ENCODE data around the gene SLC38A4. TPM values are rescaled to one million over a fixed set of nuclear protein-coding genes. Genes with fewer than 3 reads are reported as not detected.
"Not testable (repeated sequence)": the region's sequence is repeated elsewhere in the genome, so short reads cannot be mapped to it uniquely, and the experiment has no call there.

Gene SLC38A4
- total RNA-seq, 3 donors from 2014 or later (not counting 1 experiment from before 2014, with no cell fraction given): not detected

DNA sequence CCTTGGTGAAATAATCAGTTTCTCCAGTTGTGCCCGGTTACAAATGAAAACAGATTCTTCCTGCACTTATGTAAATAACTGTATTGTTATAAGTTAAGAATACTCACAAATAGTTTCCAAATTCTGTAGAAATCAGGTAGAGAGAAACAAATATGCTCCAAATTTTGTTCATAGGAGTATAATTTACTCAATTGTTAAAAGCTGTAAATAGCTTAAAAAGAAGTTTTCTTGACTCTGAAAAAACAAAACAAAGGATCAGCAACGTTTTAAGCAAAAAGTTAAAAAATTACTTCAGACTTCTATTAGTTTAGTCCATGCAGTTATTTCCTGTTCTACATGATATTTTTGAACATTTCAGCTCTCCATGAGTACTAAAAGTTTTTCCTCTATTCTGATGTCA lies 30.0 kb upstream of the SLC38A4 start:
- no peak overlapping the region for H3K27ac ChIP-seq (ENCODE audit: low read length)
- no peak for DNase-seq
- TF ChIP-seq, protein P1, sequence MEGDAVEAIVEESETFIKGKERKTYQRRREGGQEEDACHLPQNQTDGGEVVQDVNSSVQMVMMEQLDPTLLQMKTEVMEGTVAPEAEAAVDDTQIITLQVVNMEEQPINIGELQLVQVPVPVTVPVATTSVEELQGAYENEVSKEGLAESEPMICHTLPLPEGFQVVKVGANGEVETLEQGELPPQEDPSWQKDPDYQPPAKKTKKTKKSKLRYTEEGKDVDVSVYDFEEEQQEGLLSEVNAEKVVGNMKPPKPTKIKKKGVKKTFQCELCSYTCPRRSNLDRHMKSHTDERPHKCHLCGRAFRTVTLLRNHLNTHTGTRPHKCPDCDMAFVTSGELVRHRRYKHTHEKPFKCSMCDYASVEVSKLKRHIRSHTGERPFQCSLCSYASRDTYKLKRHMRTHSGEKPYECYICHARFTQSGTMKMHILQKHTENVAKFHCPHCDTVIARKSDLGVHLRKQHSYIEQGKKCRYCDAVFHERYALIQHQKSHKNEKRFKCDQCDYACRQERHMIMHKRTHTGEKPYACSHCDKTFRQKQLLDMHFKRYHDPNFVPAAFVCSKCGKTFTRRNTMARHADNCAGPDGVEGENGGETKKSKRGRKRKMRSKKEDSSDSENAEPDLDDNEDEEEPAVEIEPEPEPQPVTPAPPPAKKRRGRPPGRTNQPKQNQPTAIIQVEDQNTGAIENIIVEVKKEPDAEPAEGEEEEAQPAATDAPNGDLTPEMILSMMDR (IDR thresholded peaks at IDR 0.05): no peak
- H3K4me1 Mint-ChIP-seq: no peaks in the 10 kb centered on the region
- peaks cover 3% of the 10 kb centered on the region for H3K9me3 ChIP-seq (ENCODE audit: control insufficient read depth, insufficient read depth, low read length)
- H3K36me3 Mint-ChIP-seq: no peaks in the 10 kb centered on the region
- H3K9me3 Mint-ChIP-seq: peaks cover 0 to 7% of the 10 kb centered on the region in 2 donors
- no peaks in the 10 kb centered on the region for H3K27me3 ChIP-seq (ENCODE audit: control insufficient read depth, insufficient read depth, low read length)
- H3K36me3 ChIP-seq (ENCODE audit: control insufficient read depth, insufficient read depth, low read length): no peaks in the 10 kb centered on the region
- H3K27ac Mint-ChIP-seq: no peak overlapping the region
- no peak for ATAC-seq
- no peak overlapping the region for H3K4me3 Mint-ChIP-seq
- no peak overlapping the region for H3K4me3 ChIP-seq (ENCODE audit: low read length)
- H3K27me3 Mint-ChIP-seq (ENCODE audit: low read depth in 2 of 2): peaks cover 0 to 9% of the 10 kb centered on the region in 2 donors
- intact Hi-C loops (cut with micrococcal nuclease): no loop called here
- no peaks in the 10 kb centered on the region for H3K4me1 ChIP-seq (ENCODE audit: control insufficient read depth, insufficient read depth, low read length)
- 29% methylated on average over 1 of the region's 2 CpGs for WGBS (ENCODE audit: insufficient coverage)

DNA sequence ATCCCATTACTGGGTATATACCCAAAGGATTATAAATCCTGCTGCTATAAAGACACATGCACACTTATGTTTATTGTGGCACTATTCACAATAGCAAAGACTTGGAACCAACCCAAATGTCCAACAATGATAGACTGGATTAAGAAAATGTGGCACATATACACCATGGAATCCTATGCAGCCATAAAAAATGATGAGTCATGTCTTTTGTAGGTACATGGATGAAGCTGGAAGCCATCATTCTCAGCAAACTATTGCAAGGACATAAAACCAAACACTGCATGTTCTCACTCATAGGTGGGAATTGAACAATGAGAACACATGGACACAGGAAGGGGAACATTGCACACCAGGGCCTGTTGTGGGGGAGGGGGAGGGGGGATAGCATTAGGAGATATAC lies 28.4 kb upstream of the SLC38A4 start:
- DNase-seq; intact Hi-C loops (cut with micrococcal nuclease); H3K36me3 Mint-ChIP-seq; H3K4me3 Mint-ChIP-seq; H3K27me3 ChIP-seq (ENCODE audit: control insufficient read depth, insufficient read depth, low read length); H3K27ac ChIP-seq (ENCODE audit: low read length); H3K4me3 ChIP-seq (ENCODE audit: low read length); H3K4me1 Mint-ChIP-seq; H3K9me3 Mint-ChIP-seq; H3K4me1 ChIP-seq (ENCODE audit: control insufficient read depth, insufficient read depth, low read length); ATAC-seq; H3K27ac Mint-ChIP-seq; H3K9me3 ChIP-seq (ENCODE audit: control insufficient read depth, insufficient read depth, low read length); H3K36me3 ChIP-seq (ENCODE audit: control insufficient read depth, insufficient read depth, low read length): not testable (repeated sequence)
- peaks cover 3 to 14% of the 10 kb centered on the region in 2 donors for H3K27me3 Mint-ChIP-seq (ENCODE audit: low read depth in 2 of 2)

DNA sequence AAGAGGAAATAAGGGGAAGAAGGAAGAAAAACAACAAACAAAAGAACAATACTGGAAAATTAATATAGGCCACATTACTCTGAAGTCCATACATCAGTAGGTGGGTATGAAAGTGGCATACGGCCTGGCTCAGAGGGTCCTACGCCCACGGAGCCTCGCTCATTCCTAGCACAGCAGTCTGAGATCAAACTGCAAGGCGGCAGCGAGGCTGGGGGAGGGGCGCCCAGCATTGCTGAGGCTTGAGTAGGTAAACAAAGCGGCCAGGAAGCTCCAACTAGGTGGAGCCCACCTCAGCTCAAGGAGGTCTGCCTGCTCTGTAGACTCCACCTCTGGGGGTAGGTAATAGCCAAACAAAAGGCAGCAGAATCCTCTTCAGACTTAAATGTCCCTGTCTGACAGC lies 23.0 kb upstream of the SLC38A4 start:
- ATAC-seq; DNase-seq; H3K27ac ChIP-seq (ENCODE audit: low read length); H3K4me1 ChIP-seq (ENCODE audit: control insufficient read depth, insufficient read depth, low read length); intact Hi-C loops (cut with micrococcal nuclease); H3K27ac Mint-ChIP-seq; H3K36me3 Mint-ChIP-seq; H3K9me3 ChIP-seq (ENCODE audit: control insufficient read depth, insufficient read depth, low read length); H3K4me3 Mint-ChIP-seq; H3K36me3 ChIP-seq (ENCODE audit: control insufficient read depth, insufficient read depth, low read length); H3K27me3 ChIP-seq (ENCODE audit: control insufficient read depth, insufficient read depth, low read length); H3K4me1 Mint-ChIP-seq; H3K4me3 ChIP-seq (ENCODE audit: low read length); H3K9me3 Mint-ChIP-seq: not testable (repeated sequence)
- H3K27me3 Mint-ChIP-seq (ENCODE audit: low read depth in 2 of 2): peaks cover 8 to 35% of the 10 kb centered on the region in 2 donors
- 92% methylated on average over 8 of the region's 8 CpGs for WGBS (ENCODE audit: insufficient coverage)

DNA sequence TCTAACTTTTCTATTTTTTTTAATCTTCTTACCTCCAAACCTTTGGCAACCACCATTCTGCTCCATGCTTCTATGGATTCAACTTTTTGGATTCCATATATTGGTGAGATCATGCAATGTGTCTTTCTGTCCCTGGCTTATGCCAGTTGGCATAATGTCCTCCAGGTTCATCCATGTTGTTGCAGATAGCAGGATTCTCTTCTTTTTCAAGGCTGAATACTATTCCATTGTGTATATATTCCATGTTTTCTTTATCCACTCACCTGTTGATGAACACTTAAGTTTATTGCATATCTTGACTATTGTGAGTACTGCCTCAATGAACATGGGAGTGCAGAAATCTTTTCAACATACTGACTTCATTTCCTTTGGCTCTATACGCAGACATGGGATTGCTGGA lies 21.2 kb upstream of the SLC38A4 start:
- Histone ChIP-seq H3K36me3 (ENCODE audit: control insufficient read depth, insufficient read depth, low read length) (no peaks in the 10 kb centered on the region), H3K27me3 (ENCODE audit: control insufficient read depth, insufficient read depth, low read length) (no peaks in the 10 kb centered on the region), H3K9me3 (ENCODE audit: control insufficient read depth, insufficient read depth, low read length) (no peaks in the 10 kb centered on the region), H3K4me1 (ENCODE audit: control insufficient read depth, insufficient read depth, low read length) (no peaks in the 10 kb centered on the region), H3K27ac (ENCODE audit: low read length) (no peak overlapping the region), H3K4me3 (ENCODE audit: low read length) (no peak overlapping the region)
- peaks cover 12 to 42% of the 10 kb centered on the region in 2 donors for H3K27me3 Mint-ChIP-seq (ENCODE audit: low read depth in 2 of 2)
- H3K4me1 Mint-ChIP-seq: no peaks in the 10 kb centered on the region
- ATAC-seq (no peak), DNase-seq (no peak)
- H3K27ac Mint-ChIP-seq: no peak overlapping the region
- no peak overlapping the region for H3K4me3 Mint-ChIP-seq
- TF ChIP-seq, protein P1 (IDR thresholded peaks at IDR 0.05): no peak
- intact Hi-C loops (cut with micrococcal nuclease): no loop called here
- H3K9me3 Mint-ChIP-seq: peaks cover 3 to 7% of the 10 kb centered on the region in 2 donors
- 100% methylated on average over 1 of the region's 1 CpG for WGBS (ENCODE audit: insufficient coverage)
- no peaks in the 10 kb centered on the region for H3K36me3 Mint-ChIP-seq

DNA sequence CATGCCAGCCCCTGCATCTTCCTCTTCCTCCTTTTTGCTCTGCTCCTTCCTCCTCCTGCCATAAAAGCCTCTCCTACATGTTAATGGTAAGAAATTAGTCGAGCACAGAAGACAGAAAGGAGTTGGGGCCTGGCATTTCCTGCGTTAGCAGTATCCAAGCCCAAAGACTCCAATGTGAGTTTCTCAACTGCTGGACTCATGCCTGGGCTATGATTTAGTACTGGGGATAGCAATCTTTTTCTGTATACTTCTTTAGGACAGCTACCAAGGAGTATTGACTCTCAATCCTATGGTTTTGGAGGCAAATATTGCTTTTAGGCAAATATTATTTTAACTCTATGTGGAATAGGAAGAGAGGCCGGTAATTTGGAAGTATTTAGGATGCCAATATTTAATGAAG lies 18.0 kb upstream of the SLC38A4 start:
- WGBS (ENCODE audit: insufficient coverage): 85% methylated on average over 3 of the region's 3 CpGs

More for the DNA sequence above, 18.0 kb upstream of the SLC38A4 start:
- H3K27ac ChIP-seq (ENCODE audit: low read length): no peak overlapping the region
- ATAC-seq (no peak), DNase-seq (no peak)
- no peaks in the 10 kb centered on the region for H3K4me1 ChIP-seq (ENCODE audit: control insufficient read depth, insufficient read depth, low read length)
- no peaks in the 10 kb centered on the region for H3K36me3 Mint-ChIP-seq
- no peak overlapping the region for H3K4me3 Mint-ChIP-seq
- H3K4me1 Mint-ChIP-seq: no peaks in the 10 kb centered on the region
- no peaks in the 10 kb centered on the region for H3K9me3 ChIP-seq (ENCODE audit: control insufficient read depth, insufficient read depth, low read length)
- intact Hi-C loops (cut with micrococcal nuclease): no loop called here
- no peak overlapping the region for H3K4me3 ChIP-seq (ENCODE audit: low read length)
- no peaks in the 10 kb centered on the region for H3K27me3 ChIP-seq (ENCODE audit: control insufficient read depth, insufficient read depth, low read length)
- TF ChIP-seq, protein P1 (IDR thresholded peaks at IDR 0.05): no peak
- peaks cover 8 to 41% of the 10 kb centered on the region in 2 donors for H3K27me3 Mint-ChIP-seq (ENCODE audit: low read depth in 2 of 2)
- no peak overlapping the region for H3K27ac Mint-ChIP-seq
- peaks cover 0 to 3% of the 10 kb centered on the region in 2 donors for H3K9me3 Mint-ChIP-seq
- no peaks in the 10 kb centered on the region for H3K36me3 ChIP-seq (ENCODE audit: control insufficient read depth, insufficient read depth, low read length)
